Stimulated activated memory B cell treated with anti-CD40 and anti-IgM and Interleukin-4, amounts not matched to agents 10 μg/mL and 1 μg/mL and 100 μg/mL, for 72 hours (primary cell): Measurements from ENCODE around the gene PUSL1.

Source experiments
- ATAC-seq: fragments of 150-1000 bp; cut with Tn5 transposase; 2 replicates; pipeline ENCODE4 v1.10.0; 2021
- H3K27ac Mint-ChIP-seq: one replicate; pipeline ENCODE4 v1.8.0; 2022; ENCODE audit warnings: mild to moderate bottlenecking, mixed read lengths
- H3K27me3 Mint-ChIP-seq: one replicate; pipeline ENCODE4 v1.8.0; 2022; ENCODE audit warnings: mixed read lengths
- H3K36me3 Mint-ChIP-seq: one replicate; pipeline ENCODE4 v1.8.0; 2022; ENCODE audit warnings: mixed read lengths
- H3K4me1 Mint-ChIP-seq: one replicate; pipeline ENCODE4 v1.8.0; 2022; ENCODE audit warnings: mixed read lengths
- H3K4me3 Mint-ChIP-seq: one replicate; pipeline ENCODE4 v1.8.0; 2022; ENCODE audit warnings: mild to moderate bottlenecking, moderate library complexity, mixed read lengths
- H3K9me3 Mint-ChIP-seq: one replicate; pipeline ENCODE4 v1.8.0; 2022; ENCODE audit warnings: mixed read lengths

Gene PUSL1

DNA sequence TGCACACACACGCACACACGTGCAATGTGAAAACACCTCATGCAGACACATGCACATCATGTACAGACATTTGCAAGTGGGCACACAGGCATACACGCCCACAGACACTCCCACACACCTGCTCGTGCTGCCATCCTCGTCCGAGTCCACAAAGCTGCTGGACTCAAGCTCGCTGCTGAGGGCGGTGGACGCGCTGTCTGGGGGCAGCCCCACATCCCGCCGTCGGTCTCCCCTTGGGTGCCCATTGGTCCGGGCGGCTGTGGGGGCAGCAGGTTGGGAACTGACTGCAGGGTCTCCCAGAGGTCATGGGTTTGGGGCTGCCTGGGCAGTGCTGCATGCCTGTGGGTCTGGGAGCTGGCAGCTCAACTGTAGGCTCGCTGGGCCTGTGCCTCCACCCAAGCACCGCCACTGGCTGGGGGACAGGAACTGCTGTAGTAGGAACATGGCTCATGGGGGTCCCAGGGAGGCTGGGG lies 33.2 kb downstream of the PUSL1 start:
- Mint-ChIP-seq H3K27ac (no peak overlapping the region), H3K4me3 (no peak overlapping the region), H3K36me3 (peaks cover 23% of the 10 kb centered on the region), H3K27me3 (no peaks in the 10 kb centered on the region), H3K4me1 (peaks cover 21% of the 10 kb centered on the region), H3K9me3 (no peaks in the 10 kb centered on the region)
- no peak for ATAC-seq

DNA sequence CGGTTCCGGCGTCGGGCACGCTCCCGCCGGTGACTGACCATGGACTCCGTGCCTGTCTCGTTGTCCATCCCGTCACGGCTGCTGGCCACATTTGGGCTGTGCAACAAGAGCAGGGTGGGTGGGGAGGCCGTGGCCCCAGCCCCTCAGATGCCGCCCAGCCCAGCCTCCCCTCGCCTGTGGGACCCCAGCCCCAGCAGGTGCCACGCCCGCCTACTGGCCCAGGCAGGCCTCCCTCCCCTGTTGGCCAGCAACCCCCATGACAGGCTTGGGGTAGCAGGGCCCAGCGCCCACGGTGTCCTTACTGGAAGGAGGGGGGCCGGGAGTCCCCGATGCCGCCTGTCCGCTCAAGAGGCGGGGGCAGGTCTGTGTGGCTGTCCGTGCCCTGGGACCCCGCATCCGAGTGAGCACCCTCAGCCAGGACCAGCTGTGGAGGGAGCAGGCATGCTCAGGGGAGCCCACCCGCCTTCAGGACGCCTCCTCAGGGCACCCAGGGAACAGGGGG lies 33.7 kb downstream of the PUSL1 start:
- Mint-ChIP-seq H3K4me1 (peaks cover 27% of the 10 kb centered on the region), H3K27ac (no peak overlapping the region), H3K27me3 (no peaks in the 10 kb centered on the region), H3K36me3 (peaks cover 23% of the 10 kb centered on the region), H3K9me3 (no peaks in the 10 kb centered on the region), H3K4me3 (no peak overlapping the region)
- peak; percentile 9 for ATAC-seq

DNA sequence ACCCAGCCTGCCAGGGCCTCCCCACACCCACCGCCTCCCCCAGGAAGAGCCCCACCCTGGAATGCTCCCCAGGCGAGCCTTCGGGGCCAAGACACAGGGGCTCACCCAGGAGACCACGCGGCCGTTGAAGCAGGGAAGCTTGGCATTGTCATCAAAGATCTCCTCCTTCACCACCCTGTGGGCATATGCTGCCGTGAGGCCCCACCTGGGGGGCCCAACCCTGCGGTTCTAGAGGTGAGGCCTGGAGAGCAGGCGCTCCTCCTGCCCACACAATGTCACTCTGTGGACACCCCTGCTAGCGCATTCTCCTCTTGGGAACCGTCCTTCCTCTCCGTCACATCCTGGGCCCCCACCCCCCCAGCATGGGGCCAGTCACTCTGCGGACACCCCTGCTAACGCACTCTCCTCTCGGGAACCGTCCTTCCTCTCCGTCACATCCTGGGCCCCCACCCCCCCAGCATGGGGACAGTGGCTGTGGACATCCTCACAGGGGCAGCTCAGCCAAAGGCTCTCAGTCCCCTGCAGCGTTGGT lies 34.3 kb downstream of the PUSL1 start:
- no peak overlapping the region for H3K4me3 Mint-ChIP-seq
- no peak for ATAC-seq

DNA sequence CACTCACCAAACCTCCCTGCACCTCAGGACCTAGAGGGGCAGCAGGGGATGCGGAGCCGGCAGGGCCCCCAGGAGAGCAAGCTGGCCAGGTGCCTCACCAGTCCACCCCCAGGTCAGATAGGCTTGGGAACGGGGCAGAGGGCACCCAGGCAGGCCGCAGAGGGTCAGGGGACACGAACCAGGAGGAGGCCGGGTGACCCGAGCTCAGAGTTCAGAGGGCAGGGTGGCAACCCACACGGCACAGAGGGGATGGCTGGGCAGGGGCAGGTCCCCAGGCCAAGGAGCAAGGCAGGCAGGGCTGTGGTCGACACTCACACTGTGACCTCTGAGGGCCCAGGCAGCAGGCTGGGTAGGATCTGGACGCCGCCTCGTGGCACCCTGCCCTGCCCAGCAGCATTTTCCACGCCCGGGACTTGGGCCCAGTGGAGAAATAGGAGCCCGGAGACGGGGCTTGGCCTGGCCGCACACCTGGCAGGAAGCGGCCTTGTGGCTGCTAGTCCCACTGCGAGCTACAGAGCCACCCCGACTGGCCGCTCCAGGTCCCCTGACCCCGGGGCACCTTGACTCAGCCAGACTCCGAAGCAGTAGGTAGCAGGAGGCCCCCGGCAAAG lies 35.5 kb downstream of the PUSL1 start:
- no peaks in the 10 kb centered on the region for H3K27me3 Mint-ChIP-seq
- H3K4me3 Mint-ChIP-seq, result no peak overlapping the region
- peaks cover 10% of the 10 kb centered on the region for H3K36me3 Mint-ChIP-seq
- H3K9me3 Mint-ChIP-seq, result no peaks in the 10 kb centered on the region
- no peak for ATAC-seq
- no peak overlapping the region for H3K27ac Mint-ChIP-seq
- H3K4me1 Mint-ChIP-seq, result peaks cover 39% of the 10 kb centered on the region

More for the DNA sequence above, 34.3 kb downstream of the PUSL1 start:
- Mint-ChIP-seq H3K27ac (no peak overlapping the region), H3K27me3 (no peaks in the 10 kb centered on the region), H3K36me3 (peaks cover 18% of the 10 kb centered on the region), H3K9me3 (no peaks in the 10 kb centered on the region), H3K4me1 (peaks cover 32% of the 10 kb centered on the region)

DNA sequence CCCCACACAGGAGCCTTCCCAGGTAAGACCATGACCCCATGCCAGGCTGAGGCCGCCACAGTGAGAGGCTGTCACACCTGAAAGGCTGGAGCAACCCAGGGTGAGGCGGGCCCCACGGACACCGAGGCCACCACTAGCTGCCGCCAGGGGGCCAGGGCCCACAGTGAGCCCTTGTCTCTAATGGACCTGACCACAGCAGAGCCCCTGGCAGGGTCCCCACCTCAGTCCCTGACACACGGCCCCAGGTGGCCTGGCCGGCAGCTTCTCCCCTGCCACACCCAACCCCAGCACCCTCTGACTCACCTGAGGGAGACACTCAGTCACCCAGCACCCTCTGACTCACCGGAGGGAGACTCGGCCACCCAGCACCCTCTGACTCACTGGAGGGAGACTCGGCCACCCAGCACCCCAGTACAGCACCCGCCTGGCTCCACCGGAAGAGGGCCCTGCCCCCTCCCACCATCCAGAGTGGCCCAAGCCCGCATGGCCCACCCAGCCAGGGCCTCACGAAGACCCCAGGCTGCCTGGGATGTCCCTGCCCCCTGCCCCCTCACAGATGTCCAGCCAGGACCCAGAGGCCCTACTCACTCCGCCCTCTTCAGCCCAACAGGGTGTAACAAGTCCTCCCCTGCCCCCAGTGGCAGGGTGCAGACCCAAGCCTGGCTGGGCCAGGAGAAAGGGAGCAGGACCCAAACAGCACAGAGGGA lies 36.4 kb downstream of the PUSL1 start:
- Mint-ChIP-seq H3K27ac (no peak overlapping the region), H3K27me3 (no peaks in the 10 kb centered on the region), H3K9me3 (no peaks in the 10 kb centered on the region), H3K4me1 (peaks cover 39% of the 10 kb centered on the region), H3K4me3 (no peak overlapping the region), H3K36me3 (peaks cover 7% of the 10 kb centered on the region)
- no peak for ATAC-seq

DNA sequence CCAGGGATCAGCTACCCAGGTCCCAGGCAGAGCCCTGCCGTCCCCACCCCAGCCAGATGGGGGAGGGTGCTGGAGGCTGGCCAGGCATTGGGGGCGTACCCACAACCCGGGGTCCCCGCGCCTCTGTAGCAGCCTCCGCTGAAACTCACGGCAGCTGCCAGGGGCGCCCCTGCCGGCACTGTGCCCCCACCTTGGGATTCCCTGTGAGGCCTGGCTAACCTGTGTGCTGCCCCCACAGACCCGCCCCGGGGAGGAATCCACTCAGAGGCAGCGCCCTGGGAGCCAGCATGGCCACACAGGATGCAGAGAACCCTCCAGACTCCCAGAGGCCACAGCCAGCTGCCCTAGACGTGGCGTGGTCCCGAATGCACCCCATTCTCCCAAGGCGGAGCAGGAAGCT lies 37.0 kb downstream of the PUSL1 start:
- Mint-ChIP-seq H3K9me3 (no peaks in the 10 kb centered on the region), H3K36me3 (peaks cover 7% of the 10 kb centered on the region), H3K27me3 (no peaks in the 10 kb centered on the region), H3K4me1 (peaks cover 39% of the 10 kb centered on the region), H3K4me3 (no peak overlapping the region), H3K27ac (no peak overlapping the region)
- ATAC-seq, result no peak

DNA sequence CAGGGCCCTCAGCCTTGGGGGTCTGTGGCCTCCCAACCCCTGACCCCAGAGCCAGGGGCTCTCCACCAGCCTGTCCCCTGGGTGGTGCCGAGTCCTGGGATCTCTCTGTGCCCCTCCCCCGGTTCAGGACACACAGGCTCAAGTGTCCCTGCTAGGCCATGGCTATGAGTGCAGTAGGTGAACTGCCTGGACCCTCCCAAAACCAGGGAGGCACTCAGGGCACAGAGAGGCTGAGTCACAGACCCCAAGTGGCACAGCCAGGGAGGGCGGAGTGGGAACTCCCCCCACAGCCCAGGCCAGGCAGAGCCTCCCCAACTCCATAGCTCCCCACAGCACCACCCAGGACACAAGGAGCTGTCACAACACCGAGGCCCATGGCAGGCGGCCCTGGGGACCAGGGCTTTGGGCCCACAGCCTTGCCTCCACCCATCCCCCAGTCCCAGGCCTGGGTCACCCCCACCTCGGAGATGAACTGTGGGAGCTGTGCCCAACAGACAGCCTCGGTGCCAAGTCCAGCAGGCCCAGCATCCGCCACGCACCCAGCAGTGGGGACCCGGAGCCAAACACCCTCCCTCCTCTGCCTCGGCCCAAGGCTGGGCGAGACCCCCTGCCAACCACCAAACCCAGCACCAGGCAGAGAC lies 37.6 kb downstream of the PUSL1 start:
- H3K27ac Mint-ChIP-seq, result no peak overlapping the region
- peaks cover 39% of the 10 kb centered on the region for H3K4me1 Mint-ChIP-seq
- no peak for ATAC-seq
- peaks cover 5% of the 10 kb centered on the region for H3K36me3 Mint-ChIP-seq
- H3K4me3 Mint-ChIP-seq, result no peak overlapping the region
- no peaks in the 10 kb centered on the region for H3K9me3 Mint-ChIP-seq
- H3K27me3 Mint-ChIP-seq, result no peaks in the 10 kb centered on the region

DNA sequence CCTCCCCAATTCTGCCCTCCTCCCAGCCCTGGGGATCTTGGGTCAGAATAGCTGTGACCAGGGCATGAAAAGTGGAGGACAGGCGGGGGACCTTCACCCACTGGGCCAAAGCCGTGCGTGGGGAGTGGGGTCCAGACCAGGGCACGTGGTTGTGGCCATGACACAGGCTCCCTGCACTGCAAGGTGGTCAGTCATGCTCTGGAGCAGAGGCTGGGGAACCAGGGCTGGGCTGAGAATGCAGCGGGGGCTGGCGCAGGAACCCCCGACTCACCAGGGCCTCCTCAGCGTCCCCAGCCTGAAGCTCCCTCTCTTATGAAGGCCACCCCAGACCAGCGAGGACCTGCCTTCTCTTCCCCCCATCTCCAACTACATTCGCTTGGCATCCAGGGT lies 38.1 kb downstream of the PUSL1 start:
- no peaks in the 10 kb centered on the region for H3K27me3 Mint-ChIP-seq
- no peak overlapping the region for H3K4me3 Mint-ChIP-seq
- no peak overlapping the region for H3K27ac Mint-ChIP-seq

DNA sequence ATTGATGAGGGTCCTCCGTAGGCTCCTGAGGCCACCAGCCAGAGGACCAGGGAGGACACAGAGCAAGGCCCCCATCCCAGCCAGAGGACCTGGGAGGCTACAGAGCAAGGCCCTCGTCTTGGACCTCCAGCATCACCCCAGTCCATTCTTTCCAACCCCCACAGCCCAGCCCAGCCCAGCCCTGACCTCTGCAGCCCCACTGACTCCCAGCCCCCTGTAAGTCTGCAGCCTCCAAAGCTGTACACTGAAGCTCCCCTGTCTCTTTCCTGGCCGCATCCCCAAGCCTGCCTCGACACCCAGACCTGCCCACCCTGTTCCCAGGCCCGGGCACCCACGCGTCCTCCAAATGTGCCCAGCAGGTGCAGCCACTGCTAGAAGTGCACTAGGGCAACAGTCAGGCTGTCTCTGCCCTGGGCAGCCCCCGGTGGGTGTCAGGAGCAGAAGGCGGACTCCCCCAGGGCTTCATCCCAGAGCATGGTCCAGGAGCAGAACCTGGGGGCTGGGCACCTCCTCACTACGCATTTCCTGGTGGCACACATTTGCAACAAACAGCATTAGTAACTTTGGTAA lies 38.7 kb downstream of the PUSL1 start:
- Mint-ChIP-seq H3K9me3 (no peaks in the 10 kb centered on the region), H3K27ac (peak overlapping the region; percentile 64), H3K4me3 (no peak overlapping the region), H3K27me3 (peaks cover 3% of the 10 kb centered on the region), H3K4me1 (peaks cover 41% of the 10 kb centered on the region), H3K36me3 (no peaks in the 10 kb centered on the region)
- no peak for ATAC-seq

More for the DNA sequence above, 38.1 kb downstream of the PUSL1 start:
- no peak for ATAC-seq
- H3K4me1 Mint-ChIP-seq, result peaks cover 39% of the 10 kb centered on the region
- no peaks in the 10 kb centered on the region for H3K36me3 Mint-ChIP-seq
- no peaks in the 10 kb centered on the region for H3K9me3 Mint-ChIP-seq

DNA sequence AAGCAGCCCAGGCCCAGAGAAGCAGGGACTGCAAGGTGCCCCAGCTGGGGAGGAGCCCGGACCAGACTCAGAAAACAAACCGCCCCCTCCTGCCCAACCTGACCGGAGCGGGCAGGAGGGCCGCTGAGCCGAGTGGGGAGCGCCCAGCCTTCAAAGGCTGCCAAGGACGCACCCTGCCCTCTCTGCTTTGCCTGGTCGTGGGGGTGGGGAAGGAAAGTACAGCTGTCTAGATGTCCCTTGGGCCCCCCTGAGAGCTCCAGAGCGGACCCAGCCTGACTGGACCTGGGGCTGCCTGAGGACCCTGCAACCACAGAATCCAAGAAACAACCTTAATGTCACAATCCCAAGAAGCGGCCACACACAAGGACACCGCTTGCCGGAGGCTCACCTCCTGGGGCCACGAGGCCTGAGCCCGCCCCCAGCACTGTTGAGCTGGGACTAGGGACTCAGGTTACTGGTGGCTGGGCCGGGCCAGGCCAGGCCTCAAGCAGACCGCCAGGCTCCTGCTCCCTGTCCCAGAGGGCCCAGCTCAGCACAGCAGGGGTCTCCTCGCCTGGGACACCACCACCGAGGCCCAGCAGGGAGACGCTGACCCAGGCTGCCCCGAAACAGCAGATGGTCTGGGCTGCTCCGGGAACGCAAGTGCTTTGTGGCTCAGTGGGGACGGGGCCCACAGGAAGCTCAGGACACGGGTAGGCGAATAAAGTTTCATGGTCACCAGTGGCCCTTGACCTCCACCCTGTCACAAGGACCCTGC lies 39.4 kb downstream of the PUSL1 start:
- Mint-ChIP-seq H3K4me1 (peaks cover 46% of the 10 kb centered on the region), H3K27me3 (peaks cover 11% of the 10 kb centered on the region), H3K36me3 (no peaks in the 10 kb centered on the region), H3K27ac (peak overlapping the region; percentile 64), H3K9me3 (no peaks in the 10 kb centered on the region), H3K4me3 (peak overlapping the region; percentile 81)
- ATAC-seq, result no peak

DNA sequence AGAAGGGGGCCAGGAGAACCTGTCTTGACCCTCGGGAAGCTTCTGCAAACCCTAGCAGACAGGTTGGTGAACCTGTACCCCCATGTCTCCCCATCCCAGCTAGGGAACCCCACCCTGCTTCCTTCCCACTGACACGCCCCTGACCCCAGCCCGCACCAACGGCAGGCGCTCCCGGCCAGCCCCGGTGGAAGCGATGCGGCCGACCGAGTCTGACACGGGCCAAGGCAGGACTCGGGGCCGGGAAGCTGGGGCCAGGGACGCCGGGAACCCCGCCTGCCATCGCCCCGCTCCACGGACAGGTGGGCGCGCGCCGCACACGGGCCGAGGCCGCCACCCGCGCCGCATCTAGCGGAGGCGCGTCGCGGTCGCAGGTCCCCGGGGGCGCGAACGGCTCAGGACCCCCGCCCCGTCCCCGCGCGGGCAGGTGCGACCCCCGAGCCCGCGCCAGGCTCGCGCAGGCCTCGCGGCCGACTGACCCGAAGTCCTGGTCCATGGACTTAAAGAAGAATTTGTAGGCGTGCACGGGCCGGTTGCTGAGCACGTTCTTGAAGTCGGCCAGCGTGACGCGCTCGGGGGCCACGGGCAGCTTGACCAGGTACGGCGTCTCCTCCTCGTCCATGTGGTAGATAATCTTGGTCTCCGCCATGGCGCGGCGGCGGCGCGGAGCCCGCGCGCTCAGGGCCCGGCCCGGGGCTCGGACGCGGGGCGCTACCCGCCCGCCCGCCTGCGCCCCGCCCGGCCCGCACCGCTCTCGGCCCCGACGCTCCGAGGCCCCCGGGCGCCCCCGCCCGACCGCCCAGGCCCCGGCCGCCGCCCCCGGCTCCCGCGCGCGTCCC lies 40.2 kb downstream of the PUSL1 start:
- H3K4me3 Mint-ChIP-seq, result peak overlapping the region; percentile 81
- H3K9me3 Mint-ChIP-seq, result no peaks in the 10 kb centered on the region
- H3K4me1 Mint-ChIP-seq, result peaks cover 46% of the 10 kb centered on the region
- H3K36me3 Mint-ChIP-seq, result no peaks in the 10 kb centered on the region
- H3K27ac Mint-ChIP-seq, result peak overlapping the region; percentile 64
- peaks cover 19% of the 10 kb centered on the region for H3K27me3 Mint-ChIP-seq
- peak; percentile 61 for ATAC-seq

DNA sequence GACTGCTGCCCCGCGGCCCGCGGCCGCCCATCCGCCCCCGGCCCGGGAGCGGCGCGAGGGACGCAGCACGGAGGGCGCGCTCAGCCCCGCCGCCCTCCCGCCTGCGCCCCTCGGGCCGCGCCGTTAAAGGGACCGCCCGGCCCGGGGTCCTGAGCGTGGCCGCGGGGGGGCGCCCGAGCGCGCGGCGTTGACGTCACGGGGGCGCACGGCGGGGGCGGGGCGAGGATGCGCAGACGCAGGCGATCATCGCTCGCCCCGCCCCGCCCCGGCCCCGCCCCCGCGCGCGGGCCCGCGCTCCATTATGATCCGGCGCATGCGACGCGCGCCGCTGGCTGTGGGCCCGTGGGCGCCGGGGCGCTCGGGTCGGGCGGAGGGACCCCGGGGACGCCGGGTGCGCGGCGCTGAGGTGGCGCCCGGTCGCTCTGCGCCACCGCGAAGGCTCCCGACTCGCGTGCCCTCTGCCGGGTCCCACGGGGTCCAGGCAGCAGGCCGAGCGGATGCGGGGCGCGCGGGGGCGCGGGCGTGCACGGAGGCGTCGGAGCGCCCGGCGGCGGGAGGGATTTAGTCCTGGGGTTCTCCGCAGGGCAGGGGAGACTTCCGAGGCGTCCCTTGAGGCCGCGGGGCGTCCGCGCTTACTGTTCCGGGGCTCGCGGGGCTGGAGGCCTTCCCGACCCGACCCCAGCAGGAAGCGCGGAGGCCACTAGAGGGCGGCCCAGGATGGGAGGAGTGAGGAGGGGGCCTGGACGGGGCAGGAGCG lies 41.0 kb downstream of the PUSL1 start, which contains the start of gene DVL1:
DVL1 (minus strand) TSS at position 163 of the 757 bp plus-strand sequence. CDS start 353 bp downstream, outside the sequence.
- Mint-ChIP-seq H3K4me3 (peak within 1 kb of the TSS; percentile 81), H3K27me3 (peaks cover 26% of the 10 kb centered on the region), H3K9me3 (no peaks in the 10 kb centered on the region), H3K36me3 (no peaks in the 10 kb centered on the region), H3K27ac (peak within 1 kb of the TSS; percentile 64), H3K4me1 (peaks cover 53% of the 10 kb centered on the region)
- ATAC-seq, result peak; percentile 89
